Activated gamma-delta T cell treated with anti-CD3 and anti-CD28 coated beads, Interleukin-2, amount 50 U/mL, for 16 hours (primary cell): ENCODE measurements around the gene TAF4B.

ENCODE experiments used
- DNase-seq: peaks from one replicate; pipeline ENCODE4 v3.0.0-alpha.2; 2020; ENCODE audit warnings: low read depth

Gene TAF4B

DNA sequence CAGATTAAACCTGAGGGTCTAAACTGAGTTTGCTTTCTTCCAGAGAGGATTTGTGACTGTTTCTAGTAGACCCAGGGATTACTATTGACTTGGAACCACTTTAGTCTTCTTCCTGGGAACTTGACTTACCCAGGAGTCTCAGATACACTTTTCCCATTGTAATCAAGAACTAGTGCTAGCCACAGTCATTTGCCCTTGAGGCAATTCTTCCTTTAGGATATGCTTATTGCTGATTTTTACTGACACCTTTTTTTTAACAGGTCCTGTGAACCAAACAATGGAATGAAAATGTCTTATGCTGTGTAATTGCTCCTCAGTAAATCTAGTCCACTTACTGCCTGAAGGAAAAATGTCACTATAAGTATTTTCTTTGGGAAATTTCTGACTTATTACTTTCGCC lies 78.3 kb downstream of the TAF4B start:
- no peak for DNase-seq

- no peak for DNase-seq
Observed at GRCh38 chr18:26307161-26307773, 81.0 kb downstream of the TAF4B start.

- no peak for DNase-seq
Observed at GRCh38 chr18:26309281-26309680, 83.0 kb downstream of the TAF4B start.

- DNase-seq, result no peak
Observed at GRCh38 chr18:26312199-26312598, 86.0 kb downstream of the TAF4B start.

GRCh38 chr18:26317398-26317797 lies 91.2 kb downstream of the TAF4B start:
- no peak for DNase-seq

DNA sequence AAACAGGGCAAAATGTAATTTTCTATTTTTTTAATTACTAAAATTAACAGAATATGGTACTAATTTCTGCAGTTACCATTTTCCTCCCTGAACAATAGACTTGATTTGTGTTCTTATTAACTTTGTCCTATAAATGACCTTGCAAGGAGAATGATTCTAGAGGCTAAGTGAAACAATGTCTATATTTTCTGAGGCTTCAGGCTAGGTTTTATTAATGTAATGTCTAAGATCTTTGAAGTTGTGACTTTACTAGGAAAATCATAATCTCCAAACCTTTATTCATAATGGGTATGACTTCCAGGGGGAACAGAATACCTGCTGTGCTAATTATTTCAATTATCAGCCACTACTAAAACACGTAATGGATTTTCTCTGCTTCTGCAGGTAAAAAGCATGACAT lies 94.4 kb downstream of the TAF4B start:
- DNase-seq, result no peak

DNA sequence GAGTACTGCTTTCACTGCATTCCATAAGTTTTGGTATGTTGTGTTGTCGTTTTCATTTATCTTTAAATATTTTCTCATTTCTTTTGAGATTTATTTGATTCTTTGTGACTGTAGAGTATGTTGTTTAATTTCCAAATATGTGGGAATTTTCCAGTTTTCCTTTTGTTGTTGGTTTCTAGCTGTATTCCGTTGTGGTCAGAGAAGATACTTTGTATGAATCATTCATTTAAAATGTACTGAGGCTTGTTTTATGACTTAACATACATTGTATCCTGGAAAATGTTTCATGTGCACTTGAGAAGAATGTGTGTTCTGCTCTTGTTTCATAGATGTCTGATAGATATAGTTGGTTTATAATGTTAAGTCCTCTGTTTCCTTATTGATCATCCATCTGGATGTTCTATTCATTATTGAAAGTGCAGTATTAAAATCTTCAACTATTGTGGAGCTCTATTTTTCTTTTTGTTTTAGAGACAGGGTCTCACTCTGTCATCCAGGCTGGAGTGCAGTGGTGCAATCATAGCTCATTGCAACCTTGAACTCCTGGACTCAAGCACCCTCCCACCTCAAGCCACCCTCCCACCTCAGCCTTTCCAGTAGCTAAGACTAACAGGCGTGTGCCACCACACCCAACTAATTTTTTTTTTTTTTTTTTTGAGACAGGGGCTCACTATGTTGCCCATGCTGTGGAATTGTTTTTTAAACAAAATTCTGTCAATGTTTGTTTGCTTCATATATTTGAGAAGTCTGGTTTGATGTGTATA lies 96.8 kb downstream of the TAF4B start:
- no peak for DNase-seq

DNA sequence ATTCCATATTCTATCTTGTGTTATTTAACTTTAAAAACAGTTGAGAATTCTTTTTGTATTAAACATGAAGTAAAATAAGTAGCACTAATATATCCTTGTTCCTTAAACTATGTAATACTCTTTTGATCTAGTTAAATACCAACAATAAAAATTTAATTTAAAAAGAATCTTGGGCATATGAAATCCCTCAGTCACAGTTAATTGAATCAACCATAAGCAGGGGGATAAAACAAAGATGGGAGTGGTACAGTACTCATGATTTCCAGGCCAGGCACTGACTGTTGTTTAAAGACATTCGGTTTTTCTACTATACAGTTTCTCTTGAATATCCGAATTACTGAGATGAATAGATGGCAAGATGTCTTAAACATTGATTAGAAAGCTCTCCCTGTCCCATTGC lies 99.5 kb downstream of the TAF4B start:
- no peak for DNase-seq

GRCh38 chr18:26327062-26327461 lies 100.8 kb downstream of the TAF4B start:
- DNase-seq, result no peak

GRCh38 chr18:26332991-26333390 lies 106.7 kb downstream of the TAF4B start:
- DNase-seq, result no peak

DNA sequence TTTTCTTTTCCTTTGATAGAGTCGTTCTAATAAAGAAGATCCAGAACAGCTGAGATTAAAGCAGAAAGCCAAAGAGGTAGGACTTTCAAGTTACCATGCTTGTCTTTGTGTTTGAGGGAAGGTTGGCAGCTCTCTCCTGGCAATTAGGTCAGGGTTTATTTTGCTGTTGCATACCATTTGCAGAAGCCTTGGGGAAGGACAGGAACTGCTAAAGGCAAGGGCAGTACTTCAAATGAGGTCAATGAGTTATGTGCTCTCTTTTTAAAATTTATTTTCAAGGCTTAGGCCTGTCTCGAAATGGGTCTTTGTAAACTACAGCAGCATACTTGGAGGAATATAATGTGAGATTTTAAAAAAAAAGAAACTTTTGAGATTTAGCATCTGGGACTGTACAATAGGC lies 108.9 kb downstream of the TAF4B start:
- no peak for DNase-seq

DNA sequence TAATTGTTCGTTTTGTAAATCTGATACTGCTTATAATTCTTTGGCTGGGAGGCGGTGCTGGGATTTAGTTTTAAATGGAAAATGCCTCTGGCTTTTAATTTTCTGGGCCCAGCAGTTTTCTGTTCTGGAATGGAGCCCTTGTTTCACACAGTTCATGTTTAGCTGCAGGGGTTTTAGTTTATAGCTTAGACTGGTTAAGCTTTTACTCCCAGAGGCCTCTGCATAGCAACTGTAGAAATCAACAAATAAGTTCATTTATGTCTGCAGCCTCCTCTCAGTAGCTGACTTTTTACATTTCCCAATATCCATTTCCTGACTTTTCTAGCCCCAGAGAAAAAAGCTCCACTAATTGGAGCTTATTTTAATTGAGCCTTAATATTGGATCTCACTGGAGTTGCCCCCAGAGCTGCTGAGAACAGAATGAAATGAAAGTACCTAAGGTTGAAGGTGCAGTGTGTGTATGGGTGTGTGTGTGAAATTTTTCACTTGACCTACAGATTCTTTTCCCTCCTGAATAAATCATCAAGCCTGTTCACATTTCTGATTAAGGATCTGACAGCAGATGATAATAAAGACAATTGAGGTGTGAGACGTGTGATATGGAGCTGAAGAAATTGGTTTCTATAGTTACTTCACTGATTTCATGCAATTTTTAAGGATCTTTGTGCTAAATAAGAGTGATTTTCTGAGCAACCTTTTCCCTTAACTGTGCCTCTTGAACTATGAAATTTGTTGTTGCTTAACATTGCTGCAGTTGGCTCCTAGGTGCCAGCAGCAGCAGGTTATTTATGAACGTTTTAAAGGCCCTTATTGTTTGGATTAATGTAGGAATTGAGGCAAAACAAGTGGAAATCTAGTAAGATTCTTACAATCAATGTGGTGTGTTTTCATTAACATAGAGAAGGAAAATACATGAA lies 109.6 kb downstream of the TAF4B start:
- no peak for DNase-seq

DNA sequence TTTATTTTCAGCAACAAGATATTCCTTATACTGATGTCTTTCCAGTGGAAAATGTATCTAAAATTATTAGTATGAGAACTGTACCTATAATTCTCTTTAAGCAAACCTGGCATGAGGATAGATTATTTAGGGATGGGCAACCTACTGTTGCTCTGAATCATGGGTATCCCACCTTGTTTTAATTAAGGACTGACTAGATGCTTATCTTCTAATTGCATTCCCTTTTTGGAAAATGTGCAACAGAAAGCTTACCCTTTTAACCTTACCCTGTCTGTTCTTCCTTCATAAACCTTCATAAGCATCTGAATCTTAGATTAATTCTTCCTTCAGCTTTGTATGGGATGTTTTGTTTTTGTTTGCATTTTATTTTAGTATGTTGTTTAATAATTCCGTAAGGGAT lies 110.3 kb downstream of the TAF4B start:
- no peak for DNase-seq

DNA sequence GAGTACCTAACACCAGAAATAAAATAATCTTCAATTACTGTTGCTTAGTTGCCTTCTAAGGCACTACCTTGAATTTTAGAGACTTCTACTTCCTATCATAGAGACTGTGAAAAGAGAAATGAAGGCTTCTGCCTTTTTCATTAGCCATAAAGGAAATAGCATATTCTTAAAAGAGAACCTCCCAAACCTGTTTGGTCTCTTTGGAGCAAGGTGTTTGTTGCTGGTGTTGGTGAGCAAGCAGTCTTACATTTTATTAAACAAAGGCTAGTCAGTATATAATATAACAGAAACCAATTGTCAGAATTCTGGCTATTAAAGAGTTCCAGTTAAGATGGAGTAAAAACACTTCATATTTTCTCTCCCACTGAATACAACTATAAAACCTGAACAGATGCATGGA lies 116.4 kb downstream of the TAF4B start:
- no peak for DNase-seq

DNA sequence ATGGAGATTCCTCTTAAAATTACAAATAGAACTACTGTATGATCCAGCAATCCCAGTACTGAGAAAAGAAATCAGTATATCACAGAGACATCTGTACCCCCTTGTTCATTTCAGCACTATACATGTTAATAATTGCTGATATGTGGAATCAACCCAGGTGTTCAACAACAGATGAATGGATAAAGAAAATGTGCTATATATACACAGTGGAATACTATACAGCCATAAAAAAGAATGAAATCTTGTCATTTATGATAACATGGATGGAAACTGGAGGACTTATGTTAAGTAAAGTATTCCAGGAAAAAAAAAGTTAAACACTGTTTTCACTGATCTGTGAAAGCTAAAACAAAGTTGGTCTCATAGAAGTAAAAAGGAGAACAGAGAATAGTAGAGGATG lies 124.7 kb downstream of the TAF4B start:
- DNase-seq, result no peak

- DNase-seq, result no peak
Observed at GRCh38 chr18:26356045-26356785, 130.0 kb downstream of the TAF4B start.

DNA sequence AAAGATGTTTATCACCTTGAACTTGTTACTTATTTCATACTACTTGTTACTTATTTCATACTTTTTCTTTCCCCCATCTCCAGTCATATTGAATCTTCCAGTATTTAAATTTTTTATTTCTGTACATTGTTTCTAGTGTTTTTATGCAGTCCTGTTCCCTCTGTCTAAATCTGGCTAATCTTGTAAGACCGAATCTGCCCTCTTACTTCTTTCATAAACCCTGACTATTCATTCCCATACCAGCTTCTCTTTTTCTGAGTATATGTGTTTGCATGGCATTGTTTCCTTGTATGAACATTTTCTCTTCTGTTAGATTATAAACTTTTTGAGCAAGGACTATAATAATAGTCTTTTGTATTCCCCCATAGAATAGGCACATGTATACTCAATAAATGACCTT lies 131.7 kb downstream of the TAF4B start:
- no peak for DNase-seq

GRCh38 chr18:26362021-26362420 lies 135.8 kb downstream of the TAF4B start:
- DNase-seq, result no peak

- no peak for DNase-seq
Observed at GRCh38 chr18:26367425-26367824, 141.2 kb downstream of the TAF4B start.

- DNase-seq, result no peak
Observed at GRCh38 chr18:26370037-26370436, 143.8 kb downstream of the TAF4B start.

- no peak for DNase-seq
Observed at GRCh38 chr18:26376105-26376504, 149.9 kb downstream of the TAF4B start.

GRCh38 chr18:26378701-26379100 lies 152.5 kb downstream of the TAF4B start:
- DNase-seq, result no peak
